ENCODE measurements around the gene NID1.

The NID1 gene

GRCh38 chr1:236002025-236002390 is 62.9 kb downstream of the NID1 start:
- in situ Hi-C loops (cut with HindIII; ENCODE audit: low sequenced_read_pairs), result no loop called here
- no peak for DNase-seq (ENCODE audit: low read depth, low spot score)
- TF ChIP-seq, protein P1, sequence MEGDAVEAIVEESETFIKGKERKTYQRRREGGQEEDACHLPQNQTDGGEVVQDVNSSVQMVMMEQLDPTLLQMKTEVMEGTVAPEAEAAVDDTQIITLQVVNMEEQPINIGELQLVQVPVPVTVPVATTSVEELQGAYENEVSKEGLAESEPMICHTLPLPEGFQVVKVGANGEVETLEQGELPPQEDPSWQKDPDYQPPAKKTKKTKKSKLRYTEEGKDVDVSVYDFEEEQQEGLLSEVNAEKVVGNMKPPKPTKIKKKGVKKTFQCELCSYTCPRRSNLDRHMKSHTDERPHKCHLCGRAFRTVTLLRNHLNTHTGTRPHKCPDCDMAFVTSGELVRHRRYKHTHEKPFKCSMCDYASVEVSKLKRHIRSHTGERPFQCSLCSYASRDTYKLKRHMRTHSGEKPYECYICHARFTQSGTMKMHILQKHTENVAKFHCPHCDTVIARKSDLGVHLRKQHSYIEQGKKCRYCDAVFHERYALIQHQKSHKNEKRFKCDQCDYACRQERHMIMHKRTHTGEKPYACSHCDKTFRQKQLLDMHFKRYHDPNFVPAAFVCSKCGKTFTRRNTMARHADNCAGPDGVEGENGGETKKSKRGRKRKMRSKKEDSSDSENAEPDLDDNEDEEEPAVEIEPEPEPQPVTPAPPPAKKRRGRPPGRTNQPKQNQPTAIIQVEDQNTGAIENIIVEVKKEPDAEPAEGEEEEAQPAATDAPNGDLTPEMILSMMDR (IDR thresholded peaks at IDR 0.05; ENCODE audit: low read depth, low read length), result no peak
- H3K4me3 ChIP-seq (ENCODE audit: low read depth, low read length), result no peak overlapping the region

DNA sequence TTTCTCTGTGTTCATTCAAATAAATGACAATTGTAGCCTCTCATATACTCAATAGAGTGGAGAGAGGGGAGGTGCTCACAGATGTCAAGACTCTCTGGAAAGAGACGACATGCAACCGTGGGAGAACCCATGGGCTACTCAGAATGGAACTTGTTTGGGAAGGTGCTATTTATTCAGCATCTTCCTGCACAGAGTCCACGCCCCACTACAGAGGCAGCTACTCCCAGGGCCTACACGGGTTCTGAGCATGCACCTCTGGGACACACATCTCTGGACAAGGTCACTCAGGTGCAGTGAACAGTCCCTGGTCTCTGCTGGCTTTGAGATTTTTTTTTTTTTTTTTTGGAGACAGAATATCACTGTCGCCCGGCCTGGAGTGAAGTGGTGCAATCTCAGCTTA is 64.1 kb downstream of the NID1 start:
- in situ Hi-C loops (cut with HindIII; ENCODE audit: low sequenced_read_pairs), result no loop called here
- TF ChIP-seq, protein P1 (IDR thresholded peaks at IDR 0.05; ENCODE audit: low read depth, low read length), result no peak
- DNase-seq (ENCODE audit: low read depth, low spot score), result no peak

GRCh38 chr1:235999259-235999925 is 65.5 kb downstream of the NID1 start:
- H3K4me3 ChIP-seq (ENCODE audit: low read depth, low read length), result no peak overlapping the region
- peak; percentile 94 for DNase-seq (ENCODE audit: low read depth, low spot score)
- in situ Hi-C loops (cut with HindIII; ENCODE audit: low sequenced_read_pairs), result no loop called here
- TF ChIP-seq, protein P1 (IDR thresholded peaks at IDR 0.05; ENCODE audit: low read depth, low read length), result no peak

More for the DNA sequence above, 64.1 kb downstream of the NID1 start:
- H3K4me3 ChIP-seq (ENCODE audit: low read depth, low read length), result no peak overlapping the region

- TF ChIP-seq, protein P1 (IDR thresholded peaks at IDR 0.05; ENCODE audit: low read depth, low read length), result no peak
- in situ Hi-C loops (cut with HindIII; ENCODE audit: low sequenced_read_pairs), result no loop called here
- no peak overlapping the region for H3K4me3 ChIP-seq (ENCODE audit: low read depth, low read length)
- DNase-seq (ENCODE audit: low read depth, low spot score), result no peak
Observed at GRCh38 chr1:235998812-235999211, 66.1 kb downstream of the NID1 start.

DNA sequence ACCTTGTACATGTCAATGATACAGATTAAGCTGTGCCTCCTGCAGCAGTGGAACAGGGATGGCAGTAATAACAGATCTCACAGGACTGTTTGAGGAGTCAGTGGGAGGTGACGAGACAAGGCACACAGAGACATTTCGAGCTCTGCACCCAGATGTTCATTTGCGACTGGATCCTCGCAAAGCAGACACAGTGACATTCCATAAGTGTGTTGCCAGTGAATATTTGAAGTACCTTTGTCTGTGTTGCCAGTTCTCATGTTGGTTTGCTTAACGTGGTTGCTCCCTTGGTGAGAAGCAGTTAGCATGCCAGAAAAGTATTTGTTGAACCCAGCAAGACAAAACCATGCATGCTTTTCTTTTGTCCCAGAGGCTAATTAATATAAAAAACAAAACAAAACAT is 67.0 kb downstream of the NID1 start:
- in situ Hi-C loops (cut with HindIII; ENCODE audit: low sequenced_read_pairs), result no loop called here
- TF ChIP-seq, protein P1 (IDR thresholded peaks at IDR 0.05; ENCODE audit: low read depth, low read length), result no peak
- no peak for DNase-seq (ENCODE audit: low read depth, low spot score)
- H3K4me3 ChIP-seq (ENCODE audit: low read depth, low read length), result no peak overlapping the region

- H3K4me3 ChIP-seq (ENCODE audit: low read depth, low read length), result no peak overlapping the region
- DNase-seq (ENCODE audit: low read depth, low spot score), result no peak
- in situ Hi-C loops (cut with HindIII; ENCODE audit: low sequenced_read_pairs), result no loop called here
- TF ChIP-seq, protein P1 (IDR thresholded peaks at IDR 0.05; ENCODE audit: low read depth, low read length), result no peak
Observed at GRCh38 chr1:235997049-235997448, 67.8 kb downstream of the NID1 start.

All from astrocyte of the spinal cord (primary cell).